HG03457 (cell line): ENCODE data around the gene HCST.
"Not testable (repeated sequence)": the region's sequence is repeated elsewhere in the genome, so short reads cannot be mapped to it uniquely, and the experiment has no call there.

Experiments used
- ATAC-seq: cut with Tn5 transposase; IDR thresholded peaks from one replicate; pipeline ENCODE4 v1.9.1; 2021; ENCODE audit warnings: moderate number of reproducible peaks; ENCODE audit not compliant: unreplicated experiment

HCST gene

GRCh38 chr19:35879068-35879467 lies 23.3 kb upstream of the HCST start:
- ATAC-seq, result no peak

GRCh38 chr19:35879770-35880317 lies 22.5 kb upstream of the HCST start:
- ATAC-seq, result no peak

GRCh38 chr19:35882114-35882832 lies 20.1 kb upstream of the HCST start:
- ATAC-seq, result no peak

- no peak for ATAC-seq
Observed at GRCh38 chr19:35883882-35884281, 18.4 kb upstream of the HCST start.

- ATAC-seq, result no peak
Observed at GRCh38 chr19:35885225-35885738, 17.0 kb upstream of the HCST start.

- no peak for ATAC-seq
Observed at GRCh38 chr19:35885904-35886303, 16.4 kb upstream of the HCST start.

GRCh38 chr19:35887197-35887596 lies 15.1 kb upstream of the HCST start:
- ATAC-seq, result no peak

GRCh38 chr19:35888398-35888797 lies 13.9 kb upstream of the HCST start:
- no peak for ATAC-seq

- no peak for ATAC-seq
Observed at GRCh38 chr19:35889370-35890112, 12.8 kb upstream of the HCST start.

GRCh38 chr19:35890113-35890650 lies 12.1 kb upstream of the HCST start:
- no peak for ATAC-seq

- not testable (repeated sequence) for ATAC-seq
Observed at GRCh38 chr19:35891819-35892218, 10.5 kb upstream of the HCST start.

- no peak for ATAC-seq
Observed at GRCh38 chr19:35894342-35894741, 8.0 kb upstream of the HCST start.

- ATAC-seq, result no peak
Observed at GRCh38 chr19:35895911-35896642, 6.3 kb upstream of the HCST start.

- no peak for ATAC-seq
Observed at GRCh38 chr19:35896643-35897040, 5.7 kb upstream of the HCST start.

GRCh38 chr19:35897706-35898451 lies 4.5 kb upstream of the HCST start:
- ATAC-seq, result no peak

GRCh38 chr19:35898499-35898809 lies 3.9 kb upstream of the HCST start:
- ATAC-seq, result no peak

- no peak for ATAC-seq
Observed at GRCh38 chr19:35899547-35900214, 2.6 kb upstream of the HCST start.

- no peak for ATAC-seq
Observed at GRCh38 chr19:35901055-35901644, 1.2 kb upstream of the HCST start.

GRCh38 chr19:35902870-35903475 lies 644 bp downstream of the HCST start:
- no peak for ATAC-seq
